WERI-Rb-1 (cell line): ENCODE measurements around the gene KSR2.

ENCODE experiments used
- DNase-seq: peaks from one replicate; pipeline ENCODE4 v3.0.0-alpha.2; 2020
- H3K27ac ChIP-seq: fragments of 250-450 bp; sonication (Bioruptor Pico); 2 replicates; pipeline ENCODE4 v1.5.1; 2020; ENCODE audit warnings: mild to moderate bottlenecking, moderate library complexity
- H3K27me3 ChIP-seq: fragments of 250-450 bp; sonication (Bioruptor Pico); 2 replicates; pipeline ENCODE4 v1.5.1; 2021; ENCODE audit warnings: mild to moderate bottlenecking, low read depth, moderate library complexity; ENCODE audit not compliant: insufficient read depth, severe bottlenecking
- H3K36me3 ChIP-seq: fragments of 250-450 bp; sonication (Bioruptor Pico); 2 replicates; pipeline ENCODE4 v1.5.1; 2020; ENCODE audit warnings: mild to moderate bottlenecking, moderate library complexity
- H3K4me3 ChIP-seq: 2 replicates; pipeline ENCODE4 v1.5.1; 2011; ENCODE audit warnings: low read depth, mild to moderate bottlenecking, control low read depth, low read length
- H3K9me3 ChIP-seq: fragments of 250-450 bp; sonication (Bioruptor Pico); 2 replicates; pipeline ENCODE4 v1.5.1; 2021; ENCODE audit warnings: mild to moderate bottlenecking, moderate library complexity; ENCODE audit not compliant: severe bottlenecking
- TF ChIP-seq, protein P1 (sequence below): IDR thresholded peaks from 2 replicates; pipeline ENCODE4 v1.5.1; 2011; ENCODE audit warnings: low read depth, mild to moderate bottlenecking, control low read depth, inconsistent platforms, low read length

The KSR2 gene

DNA sequence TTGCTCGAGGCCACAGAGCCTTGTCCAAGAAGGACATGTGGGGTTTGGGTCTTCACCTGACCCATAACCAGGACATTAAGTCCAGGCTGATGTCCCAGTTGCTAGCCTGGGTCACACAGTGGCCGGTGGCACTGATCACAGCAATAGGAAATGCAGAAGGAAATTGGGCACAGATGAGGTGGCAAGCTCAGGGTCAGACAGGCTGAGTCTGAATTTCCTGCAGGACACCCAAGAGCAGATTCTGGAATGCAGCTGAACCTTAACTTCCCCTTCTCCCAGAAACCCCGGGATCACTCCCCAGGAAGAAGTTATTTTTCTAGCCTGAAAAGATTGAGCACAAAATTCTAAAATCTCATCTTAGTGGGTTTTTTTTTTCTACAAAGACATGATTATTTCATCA lies 199.9 kb downstream of the KSR2 start:
- no peaks in the 10 kb centered on the region for H3K27me3 ChIP-seq
- H3K4me3 ChIP-seq, result no peak overlapping the region
- TF ChIP-seq, protein P1, sequence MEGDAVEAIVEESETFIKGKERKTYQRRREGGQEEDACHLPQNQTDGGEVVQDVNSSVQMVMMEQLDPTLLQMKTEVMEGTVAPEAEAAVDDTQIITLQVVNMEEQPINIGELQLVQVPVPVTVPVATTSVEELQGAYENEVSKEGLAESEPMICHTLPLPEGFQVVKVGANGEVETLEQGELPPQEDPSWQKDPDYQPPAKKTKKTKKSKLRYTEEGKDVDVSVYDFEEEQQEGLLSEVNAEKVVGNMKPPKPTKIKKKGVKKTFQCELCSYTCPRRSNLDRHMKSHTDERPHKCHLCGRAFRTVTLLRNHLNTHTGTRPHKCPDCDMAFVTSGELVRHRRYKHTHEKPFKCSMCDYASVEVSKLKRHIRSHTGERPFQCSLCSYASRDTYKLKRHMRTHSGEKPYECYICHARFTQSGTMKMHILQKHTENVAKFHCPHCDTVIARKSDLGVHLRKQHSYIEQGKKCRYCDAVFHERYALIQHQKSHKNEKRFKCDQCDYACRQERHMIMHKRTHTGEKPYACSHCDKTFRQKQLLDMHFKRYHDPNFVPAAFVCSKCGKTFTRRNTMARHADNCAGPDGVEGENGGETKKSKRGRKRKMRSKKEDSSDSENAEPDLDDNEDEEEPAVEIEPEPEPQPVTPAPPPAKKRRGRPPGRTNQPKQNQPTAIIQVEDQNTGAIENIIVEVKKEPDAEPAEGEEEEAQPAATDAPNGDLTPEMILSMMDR, result no peak
- no peaks in the 10 kb centered on the region for H3K9me3 ChIP-seq
- no peaks in the 10 kb centered on the region for H3K36me3 ChIP-seq
- no peak for DNase-seq
- no peak overlapping the region for H3K27ac ChIP-seq

- Histone ChIP-seq H3K4me3 (no peak overlapping the region), H3K27me3 (no peaks in the 10 kb centered on the region), H3K36me3 (no peaks in the 10 kb centered on the region), H3K9me3 (no peaks in the 10 kb centered on the region), H3K27ac (no peak overlapping the region)
- TF ChIP-seq, protein P1, result no peak
- no peak for DNase-seq
Measured at GRCh38 chr12:117766008-117766407, 202.8 kb downstream of the KSR2 start.

DNA sequence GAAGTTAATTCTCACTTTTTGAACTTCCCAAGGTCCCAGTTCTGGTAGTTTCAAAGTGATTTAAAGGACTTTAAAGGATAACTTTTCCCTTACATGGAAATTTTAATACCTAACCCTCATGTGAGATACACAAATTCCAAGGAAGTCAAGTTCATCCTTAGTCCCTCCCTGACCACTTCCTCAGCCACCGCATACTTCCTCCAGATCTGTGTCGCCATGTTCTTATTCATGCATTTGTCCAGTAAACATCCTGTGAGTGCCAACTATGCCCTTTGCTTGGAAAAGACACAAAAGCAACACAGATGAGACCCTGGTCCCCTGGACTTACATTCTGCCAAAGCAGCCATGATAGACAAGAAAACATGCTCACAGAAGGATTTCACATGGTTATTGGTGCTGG lies 206.6 kb downstream of the KSR2 start:
- TF ChIP-seq, protein P1, result no peak
- Histone ChIP-seq H3K9me3 (no peaks in the 10 kb centered on the region), H3K4me3 (no peak overlapping the region), H3K27me3 (no peaks in the 10 kb centered on the region), H3K36me3 (no peaks in the 10 kb centered on the region), H3K27ac (no peak overlapping the region)
- DNase-seq, result no peak

DNA sequence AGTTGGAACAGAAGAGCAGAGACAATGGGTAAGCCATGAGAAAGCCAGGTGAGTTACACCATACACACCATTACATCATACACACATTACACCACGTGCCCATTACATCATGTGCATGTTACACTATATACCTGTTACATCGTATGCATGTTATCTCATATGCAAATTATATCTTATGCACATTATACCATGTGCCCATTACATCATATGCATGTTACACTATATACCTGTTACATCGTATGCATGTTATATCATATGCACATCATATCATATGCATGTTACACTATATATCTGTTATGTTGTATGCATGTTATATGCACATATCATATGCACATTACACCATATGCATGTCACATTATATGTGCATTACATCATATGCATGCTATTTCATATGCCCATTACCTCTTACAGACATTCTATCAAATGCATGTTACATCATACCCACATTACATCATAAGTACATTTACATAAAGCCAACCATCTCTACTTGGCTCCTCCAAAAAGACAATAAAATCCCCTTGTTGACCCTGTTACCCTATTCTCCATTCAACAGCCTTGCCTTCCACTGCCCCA lies 207.2 kb downstream of the KSR2 start:
- TF ChIP-seq, protein P1, result no peak
- Histone ChIP-seq H3K4me3 (no peak overlapping the region), H3K9me3 (no peaks in the 10 kb centered on the region), H3K27ac (no peak overlapping the region), H3K36me3 (no peaks in the 10 kb centered on the region), H3K27me3 (no peaks in the 10 kb centered on the region)
- DNase-seq, result no peak

GRCh38 chr12:117760990-117761389 lies 207.8 kb downstream of the KSR2 start:
- no peaks in the 10 kb centered on the region for H3K9me3 ChIP-seq

More at GRCh38 chr12:117760990-117761389, 207.8 kb downstream of the KSR2 start:
- Histone ChIP-seq H3K4me3 (no peak overlapping the region), H3K36me3 (no peaks in the 10 kb centered on the region), H3K27ac (no peak overlapping the region), H3K27me3 (no peaks in the 10 kb centered on the region)
- DNase-seq, result no peak
- TF ChIP-seq, protein P1, result no peak
